SK-N-SH treated with all-trans-retinoic acid at 6 μM for 48 hours (cell line): ENCODE results near the gene ANTXRL.
"Not testable (repeated sequence)": the region's sequence is repeated elsewhere in the genome, so short reads cannot be mapped to it uniquely, and the experiment has no call there.

Experiments
- ATAC-seq: fragments of 200-7000 bp; cut with Tn5 transposase; 3 replicates; pipeline ENCODE4 v1.9.1; 2020; ENCODE audit warnings: mild to moderate bottlenecking, moderate library complexity
- ARNTL ChIP-seq: fragments of 450-650 bp; formaldehyde crosslinking; IDR thresholded peaks from 2 replicates; pipeline ENCODE4 v1.5.0; 2020; ENCODE audit warnings: low read depth, mild to moderate bottlenecking, moderate library complexity, borderline replicate concordance
- BACH2 ChIP-seq: fragments of 250-450 bp; sonication (Bioruptor Pico); IDR thresholded peaks from 2 replicates; pipeline ENCODE4 v1.9.0; 2021; ENCODE audit warnings: mild to moderate bottlenecking, borderline replicate concordance
- CREB5 ChIP-seq: fragments of 250-450 bp; sonication (Bioruptor Pico); IDR thresholded peaks from 2 replicates; pipeline ENCODE4 v1.5.1; 2020; ENCODE audit warnings: low read depth, mild to moderate bottlenecking, moderate library complexity
- CSDC2 ChIP-seq: fragments of 250-450 bp; sonication (Bioruptor Pico); IDR thresholded peaks from 2 replicates; pipeline ENCODE4 v1.5.0; 2020; ENCODE audit warnings: mild to moderate bottlenecking, moderate library complexity
- ESRRG ChIP-seq: fragments of 250-450 bp; sonication (Bioruptor Pico); IDR thresholded peaks from 2 replicates; pipeline ENCODE4 v1.6.1; 2021; ENCODE audit warnings: mild to moderate bottlenecking
- GLIS3 ChIP-seq: fragments of 250-450 bp; sonication (Bioruptor Pico); IDR thresholded peaks from 2 replicates; pipeline ENCODE4 v1.5.0; 2020; ENCODE audit warnings: mild to moderate bottlenecking, moderate library complexity
- ISL1 ChIP-seq: fragments of 250-450 bp; sonication (Bioruptor Pico); IDR thresholded peaks from 2 replicates; pipeline ENCODE4 v2.1.2; 2022; ENCODE audit warnings: mild to moderate bottlenecking, moderate library complexity
- PATZ1 ChIP-seq: fragments of 250-450 bp; sonication (Bioruptor Pico); IDR thresholded peaks from 2 replicates; pipeline ENCODE4 v1.8.0; 2020; ENCODE audit warnings: mild to moderate bottlenecking, moderate library complexity, borderline replicate concordance
- PPARA ChIP-seq: fragments of 250-450 bp; sonication (Bioruptor Pico); IDR thresholded peaks from 2 replicates; pipeline ENCODE4 v1.5.0; 2020; ENCODE audit warnings: mild to moderate bottlenecking, borderline replicate concordance
- RARB ChIP-seq: fragments of 250-450 bp; sonication (Bioruptor Pico); IDR thresholded peaks from 2 replicates; pipeline ENCODE4 v1.8.0; 2021; ENCODE audit warnings: mild to moderate bottlenecking, moderate library complexity
- SNAI2 ChIP-seq: fragments of 250-450 bp; sonication (Bioruptor Pico); IDR thresholded peaks from 2 replicates; pipeline ENCODE4 v1.5.0; 2020; ENCODE audit warnings: mild to moderate bottlenecking, moderate library complexity
- TCF4 ChIP-seq: fragments of 250-450 bp; sonication (Bioruptor Pico); IDR thresholded peaks from 2 replicates; pipeline ENCODE4 v1.8.0; 2021; ENCODE audit warnings: mild to moderate bottlenecking, moderate library complexity, borderline replicate concordance
- TOX ChIP-seq: fragments of 250-450 bp; sonication (Bioruptor Pico); IDR thresholded peaks from 2 replicates; pipeline ENCODE4 v1.8.0; 2021; ENCODE audit warnings: mild to moderate bottlenecking, moderate library complexity, borderline replicate concordance
- ZC3H10 ChIP-seq: fragments of 250-450 bp; sonication (Bioruptor Pico); IDR thresholded peaks from 2 replicates; pipeline ENCODE4 v1.5.1; 2021; ENCODE audit warnings: mild to moderate bottlenecking, moderate library complexity
- ZFP3 ChIP-seq: fragments of 250-450 bp; sonication (Bioruptor Pico); IDR thresholded peaks from 2 replicates; pipeline ENCODE4 v1.5.0; 2020; ENCODE audit warnings: mild to moderate bottlenecking, moderate library complexity
- ZNF565 ChIP-seq: fragments of 450-650 bp; formaldehyde crosslinking; conservative IDR thresholded peaks from 2 replicates; pipeline ENCODE4 v1.5.0; 2020; ENCODE audit warnings: low read depth, mild to moderate bottlenecking, moderate library complexity
- ZNF70 ChIP-seq: fragments of 450-650 bp; formaldehyde crosslinking; IDR thresholded peaks from 2 replicates; pipeline ENCODE4 v1.5.0; 2020; ENCODE audit warnings: mild to moderate bottlenecking, moderate library complexity
- ZNF8 ChIP-seq: fragments of 450-650 bp; formaldehyde crosslinking; IDR thresholded peaks from 2 replicates; pipeline ENCODE4 v1.5.0; 2020; ENCODE audit warnings: mild to moderate bottlenecking, moderate library complexity
- TF ChIP-seq, protein P1 (sequence below): fragments of 250-450 bp; sonication (Bioruptor Pico); IDR thresholded peaks from 2 replicates; pipeline ENCODE4 v1.5.1; 2021; ENCODE audit warnings: mild to moderate bottlenecking, moderate library complexity
- TF ChIP-seq, protein P2 (sequence below): fragments of 250-450 bp; sonication (Bioruptor Pico); IDR thresholded peaks from 2 replicates; pipeline ENCODE4 v1.5.0; 2020; ENCODE audit warnings: mild to moderate bottlenecking, moderate library complexity

The ANTXRL gene

GRCh38 chr10:46293228-46293627 is 6.4 kb downstream of the ANTXRL start:
- no peak for ATAC-seq
- TF ChIP-seq CREB5 (CRISPR knock-in tag) = no peak

- TF ChIP-seq ZC3H10 (CRISPR knock-in tag) (no peak), TOX (CRISPR knock-in tag) (no peak), GLIS3 (CRISPR knock-in tag) (no peak), BACH2 (no peak), ZNF565 (CRISPR knock-in tag) (no peak)
- ATAC-seq = peak; percentile 63
Observed at GRCh38 chr10:46293832-46294640, 7.2 kb downstream of the ANTXRL start.

- TF ChIP-seq ZC3H10 (CRISPR knock-in tag) = no peak
- TF ChIP-seq, protein P1, sequence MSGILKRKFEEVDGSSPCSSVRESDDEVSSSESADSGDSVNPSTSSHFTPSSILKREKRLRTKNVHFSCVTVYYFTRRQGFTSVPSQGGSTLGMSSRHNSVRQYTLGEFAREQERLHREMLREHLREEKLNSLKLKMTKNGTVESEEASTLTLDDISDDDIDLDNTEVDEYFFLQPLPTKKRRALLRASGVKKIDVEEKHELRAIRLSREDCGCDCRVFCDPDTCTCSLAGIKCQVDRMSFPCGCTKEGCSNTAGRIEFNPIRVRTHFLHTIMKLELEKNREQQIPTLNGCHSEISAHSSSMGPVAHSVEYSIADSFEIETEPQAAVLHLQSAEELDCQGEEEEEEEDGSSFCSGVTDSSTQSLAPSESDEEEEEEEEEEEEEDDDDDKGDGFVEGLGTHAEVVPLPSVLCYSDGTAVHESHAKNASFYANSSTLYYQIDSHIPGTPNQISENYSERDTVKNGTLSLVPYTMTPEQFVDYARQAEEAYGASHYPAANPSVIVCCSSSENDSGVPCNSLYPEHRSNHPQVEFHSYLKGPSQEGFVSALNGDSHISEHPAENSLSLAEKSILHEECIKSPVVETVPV (CRISPR knock-in tag) = no peak
- no peak for TF ChIP-seq TOX (CRISPR knock-in tag)
- TF ChIP-seq, all 23 proteins: peak for 0
- ATAC-seq = peak; percentile 18; the same call in 2 of the 3 replicates
Observed at GRCh38 chr10:46294641-46295220, 7.9 kb downstream of the ANTXRL start.

GRCh38 chr10:46295350-46296010 is 8.7 kb downstream of the ANTXRL start:
- not testable (repeated sequence) for ATAC-seq

- ATAC-seq = not testable (repeated sequence)
Observed at GRCh38 chr10:46296086-46296485, 9.3 kb downstream of the ANTXRL start.

DNA sequence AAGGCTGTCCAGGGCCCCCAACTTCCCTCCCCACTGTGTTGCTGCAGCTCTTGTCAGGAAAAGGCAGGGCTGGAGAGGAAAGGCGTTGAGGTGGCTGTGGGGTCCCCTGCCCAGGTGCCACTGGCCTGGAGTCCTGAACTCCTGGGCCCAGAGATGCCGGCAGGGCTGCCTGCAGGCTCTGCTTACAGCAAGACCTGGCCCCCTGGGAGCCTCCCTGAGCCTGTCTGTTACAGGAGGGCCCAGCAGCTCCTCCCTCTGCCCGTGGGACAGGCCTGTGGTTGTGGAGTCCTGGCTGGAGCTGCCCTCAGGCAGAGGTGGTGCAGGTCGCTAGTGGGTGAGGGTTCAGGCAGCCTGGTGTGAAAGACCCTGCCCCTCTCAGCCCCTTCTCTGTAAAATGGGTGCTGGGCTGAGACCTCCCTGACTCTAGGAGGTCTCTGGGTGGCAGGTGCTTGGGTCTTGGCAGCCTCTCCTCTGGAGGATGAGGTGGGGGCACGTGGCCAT is 9.9 kb downstream of the ANTXRL start:
- no peak for TF ChIP-seq ZNF8
- no peak for TF ChIP-seq ZFP3 (CRISPR knock-in tag)
- TF ChIP-seq CREB5 (CRISPR knock-in tag) = no peak
- no peak for TF ChIP-seq GLIS3 (CRISPR knock-in tag)
- no peak for TF ChIP-seq ARNTL
- TF ChIP-seq TCF4 (CRISPR knock-in tag) = no peak
- no peak for TF ChIP-seq ISL1 (CRISPR knock-in tag)
- TF ChIP-seq, protein P2, sequence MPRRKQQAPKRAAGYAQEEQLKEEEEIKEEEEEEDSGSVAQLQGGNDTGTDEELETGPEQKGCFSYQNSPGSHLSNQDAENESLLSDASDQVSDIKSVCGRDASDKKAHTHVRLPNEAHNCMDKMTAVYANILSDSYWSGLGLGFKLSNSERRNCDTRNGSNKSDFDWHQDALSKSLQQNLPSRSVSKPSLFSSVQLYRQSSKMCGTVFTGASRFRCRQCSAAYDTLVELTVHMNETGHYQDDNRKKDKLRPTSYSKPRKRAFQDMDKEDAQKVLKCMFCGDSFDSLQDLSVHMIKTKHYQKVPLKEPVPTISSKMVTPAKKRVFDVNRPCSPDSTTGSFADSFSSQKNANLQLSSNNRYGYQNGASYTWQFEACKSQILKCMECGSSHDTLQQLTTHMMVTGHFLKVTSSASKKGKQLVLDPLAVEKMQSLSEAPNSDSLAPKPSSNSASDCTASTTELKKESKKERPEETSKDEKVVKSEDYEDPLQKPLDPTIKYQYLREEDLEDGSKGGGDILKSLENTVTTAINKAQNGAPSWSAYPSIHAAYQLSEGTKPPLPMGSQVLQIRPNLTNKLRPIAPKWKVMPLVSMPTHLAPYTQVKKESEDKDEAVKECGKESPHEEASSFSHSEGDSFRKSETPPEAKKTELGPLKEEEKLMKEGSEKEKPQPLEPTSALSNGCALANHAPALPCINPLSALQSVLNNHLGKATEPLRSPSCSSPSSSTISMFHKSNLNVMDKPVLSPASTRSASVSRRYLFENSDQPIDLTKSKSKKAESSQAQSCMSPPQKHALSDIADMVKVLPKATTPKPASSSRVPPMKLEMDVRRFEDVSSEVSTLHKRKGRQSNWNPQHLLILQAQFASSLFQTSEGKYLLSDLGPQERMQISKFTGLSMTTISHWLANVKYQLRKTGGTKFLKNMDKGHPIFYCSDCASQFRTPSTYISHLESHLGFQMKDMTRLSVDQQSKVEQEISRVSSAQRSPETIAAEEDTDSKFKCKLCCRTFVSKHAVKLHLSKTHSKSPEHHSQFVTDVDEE (CRISPR knock-in tag) = no peak
- no peak for TF ChIP-seq CSDC2 (CRISPR knock-in tag)
- TF ChIP-seq ZNF565 (CRISPR knock-in tag) = no peak
- no peak for TF ChIP-seq SNAI2 (CRISPR knock-in tag)
- no peak for TF ChIP-seq BACH2
- no peak for TF ChIP-seq TOX (CRISPR knock-in tag)
- no peak for TF ChIP-seq PATZ1 (CRISPR knock-in tag)
- no peak for TF ChIP-seq ZNF70 (CRISPR knock-in tag)
- no peak for TF ChIP-seq RARB (CRISPR knock-in tag)
- TF ChIP-seq PPARA (CRISPR knock-in tag) = no peak
- TF ChIP-seq, protein P1 (CRISPR knock-in tag) = no peak
- TF ChIP-seq ESRRG (CRISPR knock-in tag) = no peak
- TF ChIP-seq, all 23 proteins: peak for 0
- no peak for ATAC-seq
